ENCODE measurements around the gene ACKR4.

- TF ChIP-seq CTCF (IDR thresholded peaks at IDR 0.05) (no peak), EZH2 (IDR thresholded peaks at IDR 0.05; ENCODE audit: borderline replicate concordance, insufficient read depth, low read depth, low read length, poor library complexity, severe bottlenecking) (no peak)
Observed at GRCh38 chr3:132637590-132637989, 40.5 kb downstream of the ACKR4 start.

All from B cell (primary cell).